SIG-M5 treated with dmso at 0.1 percent for 504 hours (cell line): ENCODE measurements around the gene TCF4.

Source experiments
- DNase-seq: peaks from one replicate; lab custom pipeline; 2025; ENCODE audit not compliant: unreplicated experiment; lab: John Stamatoyannopoulos, UW

TCF4 gene

GRCh38 chr18:55446996-55447671 lies 140.9 kb downstream of the TCF4 start:
- no peak for DNase-seq

- DNase-seq: no peak
These were observed 143.5 kb downstream of the TCF4 start for GRCh38 chr18:55444536-55444935.

GRCh38 chr18:55443776-55444175 lies 144.2 kb downstream of the TCF4 start:
- DNase-seq: no peak

GRCh38 chr18:55442561-55442960 lies 145.4 kb downstream of the TCF4 start:
- DNase-seq: no peak

GRCh38 chr18:55440988-55441387 lies 147.0 kb downstream of the TCF4 start:
- DNase-seq: no peak

GRCh38 chr18:55439056-55439455 lies 148.9 kb downstream of the TCF4 start:
- no peak for DNase-seq

- no peak for DNase-seq
These were observed 152.4 kb downstream of the TCF4 start for GRCh38 chr18:55435592-55435991.

GRCh38 chr18:55433648-55434047 lies 154.3 kb downstream of the TCF4 start:
- DNase-seq: no peak

GRCh38 chr18:55433140-55433539 lies 154.9 kb downstream of the TCF4 start:
- no peak for DNase-seq

- no peak for DNase-seq
These were observed 155.5 kb downstream of the TCF4 start for GRCh38 chr18:55432307-55433040.

- DNase-seq: no peak
These were observed 158.0 kb downstream of the TCF4 start for GRCh38 chr18:55430026-55430425.

GRCh38 chr18:55427951-55428350 lies 160.0 kb downstream of the TCF4 start:
- no peak for DNase-seq

- no peak for DNase-seq
These were observed 162.3 kb downstream of the TCF4 start for GRCh38 chr18:55425698-55426097.

- DNase-seq: no peak
These were observed 165.4 kb downstream of the TCF4 start for GRCh38 chr18:55422456-55423180.

- DNase-seq: no peak
These were observed 166.2 kb downstream of the TCF4 start for GRCh38 chr18:55421615-55422419.

GRCh38 chr18:55421308-55421614 lies 166.7 kb downstream of the TCF4 start:
- no peak for DNase-seq

GRCh38 chr18:55420665-55421307 lies 167.2 kb downstream of the TCF4 start:
- DNase-seq: peak; percentile 3

GRCh38 chr18:55419947-55420664 lies 167.9 kb downstream of the TCF4 start:
- no peak for DNase-seq

GRCh38 chr18:55419132-55419946 lies 168.7 kb downstream of the TCF4 start:
- DNase-seq: no peak
